CD1c-positive myeloid dendritic cell (primary cell): ENCODE measurements around the gene TEX50.
"Not testable (repeated sequence)": the region's sequence is repeated elsewhere in the genome, so short reads cannot be mapped to it uniquely, and the experiment has no call there.

ENCODE experiments used
- DNase-seq: peaks from one replicate; pipeline ENCODE4 v3.0.0-alpha.2; 2016; ENCODE audit errors: extremely low spot score

The TEX50 gene

GRCh38 chr1:173663159-173663558 lies 28.0 kb downstream of the TEX50 start:
- no peak for DNase-seq

GRCh38 chr1:173666646-173667045 lies 31.5 kb downstream of the TEX50 start:
- DNase-seq: no peak

- no peak for DNase-seq
Measured at GRCh38 chr1:173669491-173669941, 34.4 kb downstream of the TEX50 start, which contains the start of gene ANKRD45. ANKRD45 (minus strand) TSS chr1:173669851; CDS start chr1:173659418, 10,433 bp downstream.

- not testable (repeated sequence) for DNase-seq
Measured at GRCh38 chr1:173674496-173674895, 39.4 kb downstream of the TEX50 start.

- DNase-seq: not testable (repeated sequence)
Measured at GRCh38 chr1:173680152-173680551, 45.0 kb downstream of the TEX50 start.

- DNase-seq: no peak
Measured at GRCh38 chr1:173682184-173682583, 47.0 kb downstream of the TEX50 start.

GRCh38 chr1:173683838-173684237 lies 48.7 kb downstream of the TEX50 start:
- DNase-seq: not testable (repeated sequence)

- DNase-seq: not testable (repeated sequence)
Measured at GRCh38 chr1:173685121-173685520, 50.0 kb downstream of the TEX50 start.
